HCT116 (cell line): ENCODE measurements around the gene SOST.

Experiments
- EGR1 ChIP-seq: IDR thresholded peaks from 2 replicates; pipeline ENCODE4 v1.6.1; 2012; ENCODE audit warnings: low read depth
- POLR2A ChIP-seq: IDR thresholded peaks from 2 replicates; pipeline ENCODE4 v1.7.0; 2011; ENCODE audit warnings: borderline replicate concordance; ENCODE audit not compliant: insufficient read depth, insufficient read length; ENCODE audit errors: extremely low read depth
- POLR2AphosphoS5 ChIP-seq: IDR thresholded peaks from 2 replicates; pipeline ENCODE4 v1.6.1; 2011; ENCODE audit warnings: mild to moderate bottlenecking, low read depth, low read length, moderate library complexity
- SRF ChIP-seq: IDR thresholded peaks from 2 replicates; pipeline ENCODE4 v1.6.1; 2012; ENCODE audit warnings: low read depth
- TF ChIP-seq, protein P1 (sequence below), 3 experiments: fragments of 200-600 bp in 1 of 3; sonication (generic) in 1 of 3; IDR thresholded peaks in 2 of 3; conservative IDR thresholded peaks in 1 of 3; 2 replicates each; pipeline ENCODE4 v1.5.1; 2012 to 2017; ENCODE audit warnings: low read depth in 2 of 3, low read length in 2 of 3, antibody characterized with exemption in 1 of 3, borderline replicate concordance in 1 of 3, control low read depth in 1 of 3, mild to moderate bottlenecking in 1 of 3, mixed read lengths in 1 of 3, mixed run types in 1 of 3, moderate library complexity in 1 of 3; ENCODE audit not compliant: insufficient read depth in 1 of 3

DNA sequence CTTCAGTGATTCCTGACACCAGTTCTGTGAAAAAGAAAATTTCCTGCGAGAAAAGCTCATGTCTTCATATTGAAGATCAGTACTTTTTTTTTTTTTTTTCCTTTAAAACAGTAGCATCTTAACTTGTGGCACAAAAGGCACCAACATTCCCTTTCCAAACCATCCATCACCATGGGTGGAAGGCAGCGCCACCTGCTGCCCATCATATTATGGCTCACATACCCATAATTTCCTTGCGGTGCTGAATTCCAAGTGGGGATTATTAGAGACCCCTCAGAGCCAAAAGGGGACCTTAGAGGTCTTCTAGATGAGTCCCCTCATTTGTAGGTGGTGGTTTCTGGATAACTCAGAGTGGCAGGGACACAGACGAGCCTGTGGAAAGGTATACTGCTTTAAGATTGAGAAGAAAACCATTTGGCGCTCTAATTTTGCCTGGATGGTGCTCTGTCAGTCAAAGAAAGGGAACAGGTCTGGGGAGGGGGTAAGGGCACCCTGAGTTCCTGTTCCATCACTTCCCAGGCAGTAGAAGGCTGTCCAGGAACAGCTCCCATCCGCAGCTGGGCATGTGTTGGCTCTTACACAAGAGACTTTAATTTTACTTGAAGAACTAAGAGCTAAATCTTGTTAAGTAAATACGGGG, 7.9 kb upstream of the SOST start:
- no peak for TF ChIP-seq POLR2A
- no peak for TF ChIP-seq SRF
- TF ChIP-seq, protein P1, sequence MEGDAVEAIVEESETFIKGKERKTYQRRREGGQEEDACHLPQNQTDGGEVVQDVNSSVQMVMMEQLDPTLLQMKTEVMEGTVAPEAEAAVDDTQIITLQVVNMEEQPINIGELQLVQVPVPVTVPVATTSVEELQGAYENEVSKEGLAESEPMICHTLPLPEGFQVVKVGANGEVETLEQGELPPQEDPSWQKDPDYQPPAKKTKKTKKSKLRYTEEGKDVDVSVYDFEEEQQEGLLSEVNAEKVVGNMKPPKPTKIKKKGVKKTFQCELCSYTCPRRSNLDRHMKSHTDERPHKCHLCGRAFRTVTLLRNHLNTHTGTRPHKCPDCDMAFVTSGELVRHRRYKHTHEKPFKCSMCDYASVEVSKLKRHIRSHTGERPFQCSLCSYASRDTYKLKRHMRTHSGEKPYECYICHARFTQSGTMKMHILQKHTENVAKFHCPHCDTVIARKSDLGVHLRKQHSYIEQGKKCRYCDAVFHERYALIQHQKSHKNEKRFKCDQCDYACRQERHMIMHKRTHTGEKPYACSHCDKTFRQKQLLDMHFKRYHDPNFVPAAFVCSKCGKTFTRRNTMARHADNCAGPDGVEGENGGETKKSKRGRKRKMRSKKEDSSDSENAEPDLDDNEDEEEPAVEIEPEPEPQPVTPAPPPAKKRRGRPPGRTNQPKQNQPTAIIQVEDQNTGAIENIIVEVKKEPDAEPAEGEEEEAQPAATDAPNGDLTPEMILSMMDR (IDR thresholded peaks at IDR 0.05 in 2 of 3, conservative IDR thresholded peaks at IDR 0.05 in 1 of 3; ENCODE audit: borderline replicate concordance in 1 of 3, insufficient read depth in 1 of 3, low read depth in 2 of 3, low read length in 2 of 3): peak; percentile 56 to 97 (median 90); a peak in 5 of 6 replicates
- TF ChIP-seq POLR2AphosphoS5: no peak
- TF ChIP-seq EGR1: no peak
